GM12892 (cell line): ENCODE measurements around the gene TDRD12.

Experiments used
- POLR2A ChIP-seq: IDR thresholded peaks from 2 replicates; pipeline ENCODE4 v1.6.1; 2011; ENCODE audit warnings: low read depth, low read length, control low read depth
- POLR2AphosphoS5 ChIP-seq: IDR thresholded peaks from 2 replicates; pipeline ENCODE4 v1.6.1; 2011; ENCODE audit warnings: low read depth, low read length, control low read depth

DNA sequence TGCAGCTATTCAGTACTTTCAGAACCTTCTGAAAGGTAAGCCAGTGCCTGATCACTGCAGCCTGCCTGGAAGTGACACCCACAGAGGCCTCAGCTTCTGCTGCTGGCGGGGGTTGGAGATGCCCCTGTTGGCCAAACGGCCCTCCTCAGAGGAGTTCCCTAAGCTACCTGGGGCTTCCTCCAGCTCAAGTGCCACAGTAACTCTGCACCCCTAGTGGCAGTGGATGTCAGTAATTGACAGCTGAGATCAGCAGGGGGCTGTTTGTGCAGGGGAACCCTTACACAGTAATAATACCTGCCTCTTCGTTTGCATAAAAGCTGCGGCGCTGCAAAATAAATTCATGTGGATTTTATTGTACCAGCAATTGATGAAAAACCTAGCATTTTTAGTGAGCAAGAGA lies 28.9 kb downstream of the TDRD12 start:
- TF ChIP-seq POLR2A (no peak), POLR2AphosphoS5 (no peak)
